ENCODE data around the gene DTX2.
A peak's percentile ranks its signal among the peaks of the same experiment; 100 is the strongest.

The DTX2 gene

GRCh38 chr7:76512941-76513816, 51.7 kb downstream of the DTX2 start:
- Histone ChIP-seq H4K20me1 (ENCODE audit: control insufficient read depth, insufficient read depth, low read depth, low read length) (no peaks in the 10 kb centered on the region), H3K79me2 (ENCODE audit: control insufficient read depth, low read length) (no peaks in the 10 kb centered on the region), H3K36me3 (ENCODE audit: control insufficient read depth, low read length) (no peaks in the 10 kb centered on the region), H3K9me3 (ENCODE audit: control insufficient read depth, insufficient read depth, low read length) (no peaks in the 10 kb centered on the region), H3K9me2 (replicated peaks; ENCODE audit: control insufficient read depth, low read length) (no peaks in the 10 kb centered on the region), H3K4me1 (ENCODE audit: control insufficient read depth, low read length) (peaks cover 3% of the 10 kb centered on the region; the same call in 1 of the 2 replicates), H3F3A (ENCODE audit: control insufficient read depth, insufficient read depth) (no peaks in the 10 kb centered on the region), H3K4me3 (ENCODE audit: low read length) (no peak overlapping the region), H3K4me2 (ENCODE audit: low read length) (no peak overlapping the region), H3K27ac (ENCODE audit: low read depth, low read length) (no peak overlapping the region), H3K27me3 (ENCODE audit: control insufficient read depth, low read length) (peaks cover 8% of the 10 kb centered on the region; the same call in 1 of the 2 replicates)
- TF ChIP-seq EZH2phosphoT487 (IDR thresholded peaks at IDR 0.05; ENCODE audit: borderline replicate concordance, low read length): no peak
- TF ChIP-seq CTCF (IDR thresholded peaks at IDR 0.05; ENCODE audit: low read depth, low read length, poor library complexity, severe bottlenecking): peak; percentile 22

GRCh38 chr7:76513817-76514799, 52.6 kb downstream of the DTX2 start:
- no peak overlapping the region for H3K4me3 ChIP-seq (ENCODE audit: low read length)
- H3K36me3 ChIP-seq (ENCODE audit: control insufficient read depth, low read length): no peaks in the 10 kb centered on the region
- TF ChIP-seq CTCF (IDR thresholded peaks at IDR 0.05; ENCODE audit: low read depth, low read length, poor library complexity, severe bottlenecking) (no peak), EZH2phosphoT487 (IDR thresholded peaks at IDR 0.05; ENCODE audit: borderline replicate concordance, low read length) (no peak)
- peaks cover 3% of the 10 kb centered on the region; the same call in 1 of the 2 replicates for H3K4me1 ChIP-seq (ENCODE audit: control insufficient read depth, low read length)
- H3K27me3 ChIP-seq (ENCODE audit: control insufficient read depth, low read length): peaks cover 8% of the 10 kb centered on the region; the same call in 1 of the 2 replicates
- no peaks in the 10 kb centered on the region for H3K79me2 ChIP-seq (ENCODE audit: control insufficient read depth, low read length)
- no peak overlapping the region for H3K27ac ChIP-seq (ENCODE audit: low read depth, low read length)
- H3K9me3 ChIP-seq (ENCODE audit: control insufficient read depth, insufficient read depth, low read length): no peaks in the 10 kb centered on the region
- no peak overlapping the region for H3K4me2 ChIP-seq (ENCODE audit: low read length)
- no peaks in the 10 kb centered on the region for H4K20me1 ChIP-seq (ENCODE audit: control insufficient read depth, insufficient read depth, low read depth, low read length)
- H3K9me2 ChIP-seq (replicated peaks; ENCODE audit: control insufficient read depth, low read length): no peaks in the 10 kb centered on the region
- no peaks in the 10 kb centered on the region for H3F3A ChIP-seq (ENCODE audit: control insufficient read depth, insufficient read depth)

GRCh38 chr7:76514926-76515771, 53.6 kb downstream of the DTX2 start:
- Histone ChIP-seq H4K20me1 (ENCODE audit: control insufficient read depth, insufficient read depth, low read depth, low read length) (no peaks in the 10 kb centered on the region), H3K27ac (ENCODE audit: low read depth, low read length) (no peak overlapping the region), H3K4me3 (ENCODE audit: low read length) (no peak overlapping the region), H3K4me1 (ENCODE audit: control insufficient read depth, low read length) (peaks cover 3% of the 10 kb centered on the region; the same call in 1 of the 2 replicates), H3K9me2 (replicated peaks; ENCODE audit: control insufficient read depth, low read length) (no peaks in the 10 kb centered on the region), H3K4me2 (ENCODE audit: low read length) (no peak overlapping the region), H3K27me3 (ENCODE audit: control insufficient read depth, low read length) (peaks cover 8% of the 10 kb centered on the region; the same call in 1 of the 2 replicates), H3F3A (ENCODE audit: control insufficient read depth, insufficient read depth) (no peaks in the 10 kb centered on the region), H3K9me3 (ENCODE audit: control insufficient read depth, insufficient read depth, low read length) (no peaks in the 10 kb centered on the region), H3K79me2 (ENCODE audit: control insufficient read depth, low read length) (no peaks in the 10 kb centered on the region), H3K36me3 (ENCODE audit: control insufficient read depth, low read length) (no peaks in the 10 kb centered on the region)
- TF ChIP-seq EZH2phosphoT487 (IDR thresholded peaks at IDR 0.05; ENCODE audit: borderline replicate concordance, low read length) (no peak), CTCF (IDR thresholded peaks at IDR 0.05; ENCODE audit: low read depth, low read length, poor library complexity, severe bottlenecking) (no peak)
